ENCODE measurements around the gene HOXD1.

The HOXD1 gene

DNA sequence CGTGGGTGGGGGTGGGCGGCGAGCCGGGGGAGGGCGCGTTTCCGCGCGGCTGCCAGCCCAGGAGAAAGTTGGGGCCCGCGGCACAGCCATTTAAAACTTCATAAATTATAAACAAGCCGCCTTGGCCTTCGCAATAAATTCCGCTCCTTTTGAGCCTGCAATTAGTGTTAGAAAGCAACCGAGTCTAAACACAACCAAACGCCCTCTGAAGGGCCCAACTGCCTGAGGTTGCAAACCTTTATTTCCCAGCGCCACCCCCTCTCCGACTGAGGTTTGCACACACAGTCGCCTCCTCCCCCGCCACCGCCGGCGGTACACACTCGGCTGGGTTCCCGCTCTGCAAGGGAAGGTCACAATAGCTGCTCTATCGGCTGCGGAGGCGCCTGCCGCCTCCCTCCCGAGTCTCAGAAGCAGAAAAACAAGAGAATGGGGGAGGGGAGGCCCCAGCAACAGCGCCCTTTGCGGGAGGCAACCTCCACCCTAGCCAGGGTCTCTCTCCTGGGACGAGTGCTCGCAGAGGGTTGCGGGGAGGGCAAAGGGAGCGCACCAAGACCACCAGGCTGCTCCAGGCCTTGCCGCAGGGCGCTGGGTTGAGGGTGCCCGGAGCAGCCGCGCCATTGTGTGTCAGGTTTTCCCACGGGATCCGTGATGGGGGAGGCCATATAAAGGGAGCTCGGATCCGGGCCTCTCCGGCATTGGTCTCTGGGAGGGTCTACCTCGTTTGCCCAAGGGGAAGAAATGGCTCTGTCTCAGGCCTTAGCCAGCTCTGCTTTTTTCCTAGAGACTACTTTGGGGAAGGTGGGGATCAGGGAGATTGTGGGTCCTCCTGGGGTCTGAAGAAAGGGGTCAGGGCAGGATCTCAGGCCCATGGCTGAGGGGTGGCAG lies 13.4 kb upstream of the HOXD1 start:
- TF ChIP-seq ZFX (IDR thresholded peaks at IDR 0.05; ENCODE audit: borderline replicate concordance) = no peak
- TF ChIP-seq, protein P1, sequence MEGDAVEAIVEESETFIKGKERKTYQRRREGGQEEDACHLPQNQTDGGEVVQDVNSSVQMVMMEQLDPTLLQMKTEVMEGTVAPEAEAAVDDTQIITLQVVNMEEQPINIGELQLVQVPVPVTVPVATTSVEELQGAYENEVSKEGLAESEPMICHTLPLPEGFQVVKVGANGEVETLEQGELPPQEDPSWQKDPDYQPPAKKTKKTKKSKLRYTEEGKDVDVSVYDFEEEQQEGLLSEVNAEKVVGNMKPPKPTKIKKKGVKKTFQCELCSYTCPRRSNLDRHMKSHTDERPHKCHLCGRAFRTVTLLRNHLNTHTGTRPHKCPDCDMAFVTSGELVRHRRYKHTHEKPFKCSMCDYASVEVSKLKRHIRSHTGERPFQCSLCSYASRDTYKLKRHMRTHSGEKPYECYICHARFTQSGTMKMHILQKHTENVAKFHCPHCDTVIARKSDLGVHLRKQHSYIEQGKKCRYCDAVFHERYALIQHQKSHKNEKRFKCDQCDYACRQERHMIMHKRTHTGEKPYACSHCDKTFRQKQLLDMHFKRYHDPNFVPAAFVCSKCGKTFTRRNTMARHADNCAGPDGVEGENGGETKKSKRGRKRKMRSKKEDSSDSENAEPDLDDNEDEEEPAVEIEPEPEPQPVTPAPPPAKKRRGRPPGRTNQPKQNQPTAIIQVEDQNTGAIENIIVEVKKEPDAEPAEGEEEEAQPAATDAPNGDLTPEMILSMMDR (IDR thresholded peaks at IDR 0.05) = no peak
- no peak overlapping the region for H3K27ac ChIP-seq

DNA sequence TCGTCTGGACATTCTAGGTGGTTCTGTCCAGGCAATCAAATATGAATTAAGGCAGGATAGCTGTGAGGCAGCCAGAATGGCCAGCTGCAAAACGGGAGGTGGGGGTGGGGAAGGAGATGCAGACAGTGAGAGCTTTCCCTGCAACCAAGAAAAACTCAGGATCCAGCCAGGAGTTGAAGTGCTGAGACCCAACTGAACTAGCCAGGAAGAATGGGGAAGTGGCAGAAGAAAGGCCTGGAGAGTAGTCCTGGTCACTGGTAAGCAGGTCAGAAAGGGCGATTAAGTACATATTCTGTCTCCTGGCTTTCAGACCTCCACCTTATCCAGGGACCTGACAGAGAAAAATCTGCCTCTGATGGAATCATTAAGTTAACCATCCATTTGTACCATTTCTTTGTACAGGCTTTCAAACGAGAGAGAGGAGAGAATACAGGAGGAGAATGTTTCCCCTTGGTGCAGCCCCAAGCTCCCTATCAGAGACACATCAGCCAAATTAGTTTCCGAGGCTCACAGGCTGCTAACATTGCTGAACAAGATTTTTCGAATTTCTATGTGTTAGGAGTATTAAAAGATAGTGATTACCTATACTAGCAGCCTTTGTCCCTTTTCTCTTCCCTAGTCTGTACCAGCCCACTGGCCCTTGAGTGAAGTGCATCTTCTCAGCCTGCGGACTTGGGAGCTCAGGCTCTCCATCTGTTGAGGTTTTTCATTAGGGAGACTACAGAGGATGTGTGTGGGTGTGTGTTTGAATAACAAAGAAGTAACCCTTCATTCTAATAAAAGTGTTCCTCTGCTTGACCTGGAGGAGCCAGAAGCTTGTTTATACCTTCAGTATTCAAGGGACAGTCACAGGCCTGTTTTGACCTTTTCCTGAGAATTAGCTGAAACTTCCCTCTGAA lies 12.5 kb upstream of the HOXD1 start:
- H3K27ac ChIP-seq = no peak overlapping the region
- no peak for TF ChIP-seq ZFX (IDR thresholded peaks at IDR 0.05; ENCODE audit: borderline replicate concordance)
- TF ChIP-seq, protein P1 (IDR thresholded peaks at IDR 0.05) = no peak

DNA sequence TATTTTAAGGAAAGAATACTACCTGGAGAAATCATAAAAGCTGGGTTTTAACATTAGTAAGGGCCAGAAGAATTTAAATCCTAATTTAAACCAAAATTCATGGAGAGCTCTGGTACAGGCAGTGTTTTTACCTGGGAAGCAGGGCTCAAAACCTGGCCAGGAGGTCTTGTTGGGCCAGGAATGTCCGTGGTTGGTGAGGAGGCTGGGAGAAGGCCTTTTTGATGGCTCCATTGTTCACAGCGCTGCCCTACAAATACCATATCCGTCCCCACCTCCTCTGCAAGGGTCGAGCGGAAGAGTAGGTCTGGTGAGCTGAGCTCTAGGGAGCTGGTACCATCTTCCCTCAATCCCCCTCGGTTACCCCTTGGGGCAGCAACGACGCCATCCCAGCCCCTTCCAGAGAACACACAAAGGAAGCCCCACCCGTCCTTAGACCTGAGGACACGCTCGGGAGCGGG lies 10.9 kb upstream of the HOXD1 start:
- no peak for TF ChIP-seq ZFX (IDR thresholded peaks at IDR 0.05; ENCODE audit: borderline replicate concordance)
- TF ChIP-seq, protein P1 (IDR thresholded peaks at IDR 0.05) = no peak
- no peak overlapping the region for H3K27ac ChIP-seq

DNA sequence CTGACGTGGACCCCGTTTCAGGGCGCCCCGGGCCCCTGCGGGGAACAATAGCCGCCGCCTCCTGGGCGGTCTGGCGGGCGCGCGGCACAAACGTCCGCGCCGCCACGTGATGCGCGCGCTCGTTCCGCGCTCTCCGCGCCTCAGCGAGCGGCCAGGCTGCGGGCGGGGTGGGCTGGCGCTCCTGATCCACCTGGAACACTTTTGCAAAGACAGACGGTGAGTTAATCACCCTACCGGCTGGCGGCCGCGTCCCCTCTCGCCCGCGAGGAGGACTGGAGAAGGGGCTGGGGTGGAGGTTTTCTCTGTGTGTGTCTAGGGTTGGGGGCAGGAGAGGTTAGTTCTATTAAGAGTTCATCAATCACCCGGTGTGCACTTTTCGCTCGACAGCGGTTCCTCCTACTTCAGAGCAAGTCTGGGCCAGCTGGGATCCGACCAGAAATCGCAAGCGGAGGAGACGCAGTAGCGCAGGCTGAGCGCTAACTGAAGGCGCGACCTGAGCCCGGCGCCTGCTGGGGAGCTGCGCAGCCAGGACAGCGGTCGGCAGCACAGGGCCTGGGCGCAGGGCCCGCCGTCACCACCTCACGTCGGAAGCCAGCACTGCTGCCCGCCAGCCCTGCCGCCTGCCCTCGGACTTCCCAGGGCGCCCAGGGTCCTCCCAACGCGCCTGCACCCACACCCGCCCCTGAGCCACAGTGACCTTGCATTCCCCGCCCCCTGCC lies 10.3 kb upstream of the HOXD1 start:
- no peak overlapping the region for H3K27ac ChIP-seq
- no peak for TF ChIP-seq ZFX (IDR thresholded peaks at IDR 0.05; ENCODE audit: borderline replicate concordance)
- TF ChIP-seq, protein P1 (IDR thresholded peaks at IDR 0.05) = no peak

DNA sequence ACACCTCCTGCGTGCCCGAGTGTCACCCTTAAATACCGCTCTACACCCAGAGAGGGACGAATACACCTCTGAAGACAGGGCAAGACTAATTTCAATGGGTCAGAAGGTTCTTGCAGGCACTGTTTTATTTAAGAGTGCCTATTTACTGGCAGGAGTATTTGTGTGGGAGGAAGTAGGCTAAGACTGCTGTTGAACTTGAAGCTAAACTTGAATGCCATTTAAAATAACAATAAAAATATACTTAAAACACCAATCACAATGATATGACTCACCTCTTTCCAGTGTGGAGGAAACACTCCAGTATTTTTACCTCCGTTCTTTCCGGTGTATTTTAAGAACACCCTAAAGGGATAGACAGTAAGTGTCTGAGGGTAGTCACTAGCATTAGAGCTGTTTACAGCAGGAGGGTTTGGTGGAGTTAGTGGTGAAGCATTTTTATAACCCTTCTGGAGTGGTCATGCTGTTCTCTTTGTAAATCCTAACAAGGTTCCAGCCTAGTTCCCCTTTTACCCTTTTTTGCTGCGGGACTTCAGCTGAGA lies 9.6 kb upstream of the HOXD1 start:
- TF ChIP-seq ZFX (IDR thresholded peaks at IDR 0.05; ENCODE audit: borderline replicate concordance) = no peak
- TF ChIP-seq, protein P1 (IDR thresholded peaks at IDR 0.05) = no peak
- H3K27ac ChIP-seq = no peak overlapping the region

DNA sequence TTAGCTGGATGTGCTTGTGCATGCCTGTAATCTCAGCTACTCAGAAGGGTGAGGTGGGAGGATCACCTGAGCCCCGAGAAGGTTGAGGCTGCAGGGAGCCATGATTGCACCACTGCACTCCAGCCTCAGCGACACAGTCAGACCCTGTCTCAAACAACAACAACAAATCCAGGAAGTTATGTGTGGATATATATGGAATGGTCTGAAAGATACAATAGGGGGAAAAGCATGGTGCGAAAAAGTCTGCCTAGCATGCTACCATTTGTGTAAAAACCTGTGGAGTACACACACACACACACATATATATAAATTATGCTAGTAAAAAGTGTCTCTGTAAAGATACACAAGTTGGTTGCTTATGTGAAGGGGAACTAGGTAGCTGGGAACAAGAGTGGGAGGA lies 6.9 kb upstream of the HOXD1 start:
- no peak overlapping the region for H3K27ac ChIP-seq
- TF ChIP-seq, protein P1 (IDR thresholded peaks at IDR 0.05) = no peak
- TF ChIP-seq ZFX (IDR thresholded peaks at IDR 0.05; ENCODE audit: borderline replicate concordance) = no peak

All from 22Rv1 (cell line).